ENCODE measurements around the gene NANOS1. TPM values are rescaled to one million over a fixed set of nuclear protein-coding genes. Genes with fewer than 3 reads are reported as not detected.

NANOS1 gene
- total and polyA plus RNA-seq, 2 of the 8 experiments (the other 6 are each of a cell fraction or from before 2014, with no cell fraction given), result 3.1 to 3.9 TPM

GRCh38 chr10:119001717-119002500 is 27.6 kb upstream of the NANOS1 start:
- H4K8ac ChIP-seq (ENCODE audit: extremely low read depth, insufficient read depth, low read length), result no peak overlapping the region
- ChIA-PET POLR2A (ENCODE audit: partially characterized antibody) (no interaction called here), CTCF (ENCODE audit: partially characterized antibody) (interaction anchor here (1.5 kb wide), 1 partner anchor 132 kb away, joined by 4 read pairs; no protein-coding TSS in a partner anchor)
- no peak overlapping the region for H4K91ac ChIP-seq (replicated peaks; ENCODE audit: insufficient read length, low read length)
- peak overlapping the region; percentile 23; the same call in 1 of the 2 replicates for H2BK20ac ChIP-seq (ENCODE audit: low read length)
- no peak overlapping the region for H3K14ac ChIP-seq (ENCODE audit: insufficient read length)
- H3K27me3 ChIP-seq (replicated peaks in 1 of 4; ENCODE audit: control insufficient read depth in 3 of 4, extremely low read depth in 1 of 4, insufficient read depth in 3 of 4, low read length in 3 of 4), result no peaks in the 10 kb centered on the region
- no peak overlapping the region for H3K9ac ChIP-seq (replicated peaks in 1 of 4; ENCODE audit: extremely low read depth in 1 of 4, low read depth in 3 of 4, low read length in 3 of 4)
- H2AFZ ChIP-seq (ENCODE audit: low read length), result no peak overlapping the region
- peak overlapping the region; percentile 33; the same call in 1 of the 2 replicates for H2BK15ac ChIP-seq (ENCODE audit: low read length)
- H3K18ac ChIP-seq (ENCODE audit: extremely low read depth, low read length), result no peak overlapping the region
- no peaks in the 10 kb centered on the region for H4K20me1 ChIP-seq (replicated peaks in 1 of 2; ENCODE audit: control insufficient read depth in 1 of 2, insufficient read depth in 2 of 2, low read length in 2 of 2)
- no peak overlapping the region for H2BK120ac ChIP-seq (replicated peaks; ENCODE audit: low read depth, low read length)
- H3K4ac ChIP-seq (replicated peaks; ENCODE audit: insufficient read length, low read depth, low read length), result no peak overlapping the region
- no peaks in the 10 kb centered on the region for H3K9me3 ChIP-seq (ENCODE audit: insufficient read depth in 2 of 2, low read depth in 1 of 2, low read length in 1 of 2)
- TF ChIP-seq RNF2 (IDR thresholded peaks at IDR 0.05; ENCODE audit: borderline replicate concordance, low read depth, low read length, missing control alignments, poor library complexity, severe bottlenecking) (no peak), SAP30 (IDR thresholded peaks at IDR 0.05; ENCODE audit: insufficient read depth, insufficient replicate concordance, low read length) (no peak), SUZ12 (IDR thresholded peaks at IDR 0.05; ENCODE audit: low read length) (no peak), TBP (IDR thresholded peaks at IDR 0.05; ENCODE audit: low read depth, low read length) (no peak), CREB1 (IDR thresholded peaks at IDR 0.05) (no peak), BCL11A (IDR thresholded peaks at IDR 0.05; ENCODE audit: low read depth in 2 of 2, low read length in 2 of 2) (no peak), HDAC6 (IDR thresholded peaks at IDR 0.05; ENCODE audit: low read depth, low read length) (no peak), BACH1 (IDR thresholded peaks at IDR 0.05; ENCODE audit: low read length) (no peak), POLR2A (IDR thresholded peaks at IDR 0.05; ENCODE audit: control extremely low read depth in 1 of 2, low read depth in 2 of 2, low read length in 2 of 2) (no peak), KDM1A (IDR thresholded peaks at IDR 0.05; ENCODE audit: borderline replicate concordance, low read length) (no peak), CEBPB (IDR thresholded peaks at IDR 0.05; ENCODE audit: low read depth, low read length) (no peak)
- FAIRE-seq (no peak), DNase-seq (ENCODE audit: low read depth in 1 of 2, low spot score in 2 of 2) (no peak)
- no peak overlapping the region for H3K4me3 ChIP-seq (ENCODE audit: extremely low read depth in 1 of 4, insufficient read depth in 2 of 4, low read depth in 3 of 4, low read length in 4 of 4)
- no peak overlapping the region; the same call in 1 of the 2 replicates for H3K27ac ChIP-seq (ENCODE audit: low read depth, low read length)
- 0 out of 2 replicates have a peak overlapping the region, but pooled peaks have one; percentile 62 for H2BK12ac ChIP-seq (ENCODE audit: low read depth, low read length)
- H3K4me2 ChIP-seq (ENCODE audit: insufficient read depth in 1 of 2, low read depth in 2 of 2, low read length in 2 of 2), result no peak overlapping the region
- H4K5ac ChIP-seq (ENCODE audit: insufficient read length, low read depth, low read length), result no peak overlapping the region
- no peak overlapping the region for H3K23ac ChIP-seq (ENCODE audit: insufficient read length)
- no peaks in the 10 kb centered on the region for H3K79me1 ChIP-seq (ENCODE audit: low read depth, low read length)
- no peak overlapping the region for H2AK5ac ChIP-seq (ENCODE audit: low read depth, low read length)
- no peak overlapping the region for H2BK5ac ChIP-seq (ENCODE audit: low read depth, low read length)
- 89% methylated on average over 10 of the region's 10 CpGs; no CpG with 5 or more reads in 1 of the 2 experiments for WGBS, 2 experiments (ENCODE audit: extremely low coverage in 1 of 2, insufficient coverage in 1 of 2, insufficient read length in 1 of 2, insufficient replicate concordance in 2 of 2, low coverage in 1 of 2, low lambda C conversion rate in 2 of 2, missing lambda C conversion rate in 1 of 2)
- no peaks in the 10 kb centered on the region for H3K79me2 ChIP-seq (ENCODE audit: control insufficient read depth in 1 of 2, insufficient read depth in 2 of 2, low read length in 2 of 2)
- H3K36me3 ChIP-seq (ENCODE audit: control insufficient read depth in 2 of 4, insufficient read depth in 4 of 4, low read length in 3 of 4), result no peaks in the 10 kb centered on the region
- H3K56ac ChIP-seq (replicated peaks; ENCODE audit: insufficient read length, low read depth, low read length), result no peak overlapping the region
- no peaks in the 10 kb centered on the region; a peak in 1 of 7 replicates for H3K4me1 ChIP-seq (replicated peaks in 1 of 4; ENCODE audit: control insufficient read depth in 3 of 4, insufficient read depth in 4 of 4, low read length in 3 of 4)
- peaks cover 2% of the 10 kb centered on the region; the same call in 1 of the 2 replicates for H3K23me2 ChIP-seq (ENCODE audit: low read depth, low read length)
